ENCODE results near the gene SH3BP5. TPM values are rescaled to one million over a fixed set of nuclear protein-coding genes. Genes with fewer than 3 reads are reported as not detected.

The SH3BP5 gene
- total RNA-seq, 1 donor from 2014 or later: 5.9 TPM

- TF ChIP-seq CTCF (IDR thresholded peaks at IDR 0.05): no peak
- Mint-ChIP-seq H3K36me3 (ENCODE audit: unreplicated experiment) (peaks cover 62% of the 10 kb centered on the region), H3K9me3 (ENCODE audit: unreplicated experiment) (no peaks in the 10 kb centered on the region), H3K4me1 (ENCODE audit: unreplicated experiment) (no peaks in the 10 kb centered on the region), H3K27ac (ENCODE audit: unreplicated experiment) (no peak overlapping the region), H3K27me3 (ENCODE audit: unreplicated experiment) (no peaks in the 10 kb centered on the region), H3K4me3 (ENCODE audit: unreplicated experiment) (no peak overlapping the region)
- no peak for DNase-seq (ENCODE audit: extremely low spot score, unreplicated experiment)
Observed at GRCh38 chr3:15218689-15219088, 113.7 kb downstream of the SH3BP5 start.

GRCh38 chr3:15217841-15218267 lies 114.5 kb downstream of the SH3BP5 start:
- H3K27ac Mint-ChIP-seq (ENCODE audit: unreplicated experiment): no peak overlapping the region
- no peak overlapping the region for H3K4me3 Mint-ChIP-seq (ENCODE audit: unreplicated experiment)
- H3K9me3 Mint-ChIP-seq (ENCODE audit: unreplicated experiment): no peaks in the 10 kb centered on the region
- no peaks in the 10 kb centered on the region for H3K4me1 Mint-ChIP-seq (ENCODE audit: unreplicated experiment)
- peaks cover 64% of the 10 kb centered on the region for H3K36me3 Mint-ChIP-seq (ENCODE audit: unreplicated experiment)
- TF ChIP-seq CTCF (IDR thresholded peaks at IDR 0.05): no peak
- no peaks in the 10 kb centered on the region for H3K27me3 Mint-ChIP-seq (ENCODE audit: unreplicated experiment)
- no peak for DNase-seq (ENCODE audit: extremely low spot score, unreplicated experiment)

- TF ChIP-seq CTCF (IDR thresholded peaks at IDR 0.05): no peak
- no peaks in the 10 kb centered on the region for H3K4me1 Mint-ChIP-seq (ENCODE audit: unreplicated experiment)
- DNase-seq (ENCODE audit: extremely low spot score, unreplicated experiment): no peak
- H3K27ac Mint-ChIP-seq (ENCODE audit: unreplicated experiment): no peak overlapping the region
- H3K27me3 Mint-ChIP-seq (ENCODE audit: unreplicated experiment): no peaks in the 10 kb centered on the region
- no peak overlapping the region for H3K4me3 Mint-ChIP-seq (ENCODE audit: unreplicated experiment)
- peaks cover 66% of the 10 kb centered on the region for H3K36me3 Mint-ChIP-seq (ENCODE audit: unreplicated experiment)
- no peaks in the 10 kb centered on the region for H3K9me3 Mint-ChIP-seq (ENCODE audit: unreplicated experiment)
Observed at GRCh38 chr3:15217011-15217671, 115.2 kb downstream of the SH3BP5 start.

GRCh38 chr3:15216501-15216900 lies 115.9 kb downstream of the SH3BP5 start:
- H3K4me1 Mint-ChIP-seq (ENCODE audit: unreplicated experiment): no peaks in the 10 kb centered on the region
- TF ChIP-seq CTCF (IDR thresholded peaks at IDR 0.05): no peak
- H3K27me3 Mint-ChIP-seq (ENCODE audit: unreplicated experiment): no peaks in the 10 kb centered on the region
- peaks cover 67% of the 10 kb centered on the region for H3K36me3 Mint-ChIP-seq (ENCODE audit: unreplicated experiment)
- DNase-seq (ENCODE audit: extremely low spot score, unreplicated experiment): no peak
- no peak overlapping the region for H3K4me3 Mint-ChIP-seq (ENCODE audit: unreplicated experiment)
- H3K27ac Mint-ChIP-seq (ENCODE audit: unreplicated experiment): no peak overlapping the region
- H3K9me3 Mint-ChIP-seq (ENCODE audit: unreplicated experiment): no peaks in the 10 kb centered on the region

GRCh38 chr3:15215996-15216395 lies 116.4 kb downstream of the SH3BP5 start:
- H3K4me1 Mint-ChIP-seq (ENCODE audit: unreplicated experiment): no peaks in the 10 kb centered on the region

More at GRCh38 chr3:15215996-15216395, 116.4 kb downstream of the SH3BP5 start:
- Mint-ChIP-seq H3K36me3 (ENCODE audit: unreplicated experiment) (peaks cover 67% of the 10 kb centered on the region), H3K27me3 (ENCODE audit: unreplicated experiment) (no peaks in the 10 kb centered on the region), H3K9me3 (ENCODE audit: unreplicated experiment) (no peaks in the 10 kb centered on the region), H3K4me3 (ENCODE audit: unreplicated experiment) (no peak overlapping the region), H3K27ac (ENCODE audit: unreplicated experiment) (no peak overlapping the region)
- no peak for TF ChIP-seq CTCF (IDR thresholded peaks at IDR 0.05)
- DNase-seq (ENCODE audit: extremely low spot score, unreplicated experiment): no peak

Measured in osteocyte (in vitro differentiated cells).